Muscle layer of duodenum (tissue), 2 donors: ENCODE measurements around the gene ADGRE3.
"Not testable (repeated sequence)": the region's sequence is repeated elsewhere in the genome, so short reads cannot be mapped to it uniquely, and the experiment has no call there.

Source experiments
- H3K27ac ChIP-seq: one replicate; pipeline ENCODE4 v1.7.0; 2013; ENCODE audit warnings: mild to moderate bottlenecking, low read length
- H3K27me3 ChIP-seq: one replicate; pipeline ENCODE4 v1.7.0; 2013; ENCODE audit warnings: low read depth, mild to moderate bottlenecking, control low read depth, low read length
- H3K36me3 ChIP-seq, 2 donors: one replicate each; pipeline ENCODE4 v1.7.0; 2013; ENCODE audit warnings: low read length in 2 of 2, control low read depth in 1 of 2, mild to moderate bottlenecking in 1 of 2; ENCODE audit not compliant: insufficient read depth in 2 of 2, control insufficient read depth in 1 of 2
- H3K4me1 ChIP-seq, 2 donors: one replicate each; pipeline ENCODE4 v1.7.0; 2013; ENCODE audit warnings: low read length in 2 of 2, mild to moderate bottlenecking in 2 of 2, control low read depth in 1 of 2, moderate library complexity in 1 of 2; ENCODE audit not compliant: insufficient read depth in 2 of 2, control insufficient read depth in 1 of 2
- H3K4me3 ChIP-seq, 2 donors: one replicate each; pipeline ENCODE4 v1.7.0; 2013; ENCODE audit warnings: low read length in 2 of 2, low read depth in 1 of 2, mild to moderate bottlenecking in 1 of 2
- H3K9me3 ChIP-seq, 2 donors: one replicate each; pipeline ENCODE4 v1.7.0; 2013; ENCODE audit warnings: low read length in 2 of 2, control low read depth in 1 of 2, mild to moderate bottlenecking in 1 of 2; ENCODE audit not compliant: control insufficient read depth in 1 of 2
- donor health status: healthy.

ADGRE3 gene

DNA sequence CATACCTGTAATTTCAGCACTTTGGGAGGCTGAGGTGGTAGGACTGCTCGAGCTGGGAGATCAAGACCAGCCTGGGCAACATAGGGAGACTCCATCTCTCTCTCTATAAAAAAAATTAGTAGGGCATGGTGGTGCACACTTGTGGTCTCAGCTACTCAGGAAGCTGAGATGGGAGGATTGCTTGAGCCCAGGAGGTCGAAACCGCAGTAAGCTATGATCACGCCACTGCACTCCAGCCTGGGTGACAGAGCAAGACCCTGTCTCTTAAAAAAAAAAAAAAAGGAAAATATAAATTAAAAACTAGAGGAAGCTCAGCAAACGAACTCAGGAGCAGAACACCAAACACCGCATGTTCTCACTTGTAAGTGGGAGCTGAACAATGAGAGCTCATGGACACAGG is 50.2 kb downstream of the ADGRE3 start:
- H3K4me3 ChIP-seq, H3K4me1 ChIP-seq, H3K27ac ChIP-seq, H3K36me3 ChIP-seq, H3K27me3 ChIP-seq: not testable (repeated sequence)
- peaks cover 5 to 12% of the 10 kb centered on the region in 2 donors for H3K9me3 ChIP-seq

DNA sequence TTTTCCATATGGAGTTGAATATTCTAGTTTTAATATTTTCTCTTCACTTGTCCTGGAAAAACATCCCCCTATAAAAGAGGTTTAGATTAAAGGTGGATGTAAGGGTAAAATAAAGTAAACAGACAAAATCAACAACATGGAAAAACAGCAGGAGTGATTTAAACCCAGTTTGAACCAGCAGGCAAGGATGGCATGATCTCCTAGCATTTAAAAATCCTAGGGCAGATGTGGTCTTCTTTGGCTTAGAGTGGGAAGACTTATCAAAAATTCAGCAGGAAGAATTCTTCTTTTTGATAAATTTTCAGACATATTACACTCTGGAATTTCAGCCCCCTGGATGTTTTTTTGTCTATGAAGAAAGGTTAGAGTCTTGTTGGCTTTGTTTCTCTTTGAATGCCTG is 55.2 kb downstream of the ADGRE3 start:
- no peaks in the 10 kb centered on the region for H3K4me1 ChIP-seq
- H3K36me3 ChIP-seq, result no peaks in the 10 kb centered on the region
- peaks cover 9 to 15% of the 10 kb centered on the region in 2 donors for H3K9me3 ChIP-seq
- H3K4me3 ChIP-seq, result no peak overlapping the region
- H3K27me3 ChIP-seq, result no peaks in the 10 kb centered on the region
- no peak overlapping the region for H3K27ac ChIP-seq

DNA sequence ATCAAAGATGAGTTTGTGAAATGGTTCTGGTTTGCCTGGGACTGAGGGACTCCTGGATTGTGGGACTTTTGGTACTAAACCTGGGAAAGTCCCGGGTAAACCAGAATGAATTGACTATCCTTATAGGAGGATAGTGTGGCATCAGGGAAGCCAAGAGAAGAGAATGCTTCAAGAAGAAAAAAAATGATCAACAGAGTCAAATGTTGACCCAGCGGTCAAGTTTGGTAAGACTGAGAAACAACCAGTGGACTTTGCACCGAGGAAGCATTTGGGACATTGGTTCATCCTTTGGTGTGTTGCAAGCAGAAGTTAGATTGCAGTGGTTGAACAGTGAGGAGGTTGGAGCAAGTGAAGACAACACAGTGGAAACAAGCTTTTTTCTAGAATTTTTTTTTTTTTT is 58.2 kb downstream of the ADGRE3 start:
- no peak overlapping the region for H3K27ac ChIP-seq
- H3K27me3 ChIP-seq, result no peaks in the 10 kb centered on the region
- H3K4me1 ChIP-seq, result no peaks in the 10 kb centered on the region
- H3K36me3 ChIP-seq, result no peaks in the 10 kb centered on the region
- peaks cover 9 to 15% of the 10 kb centered on the region in 2 donors for H3K9me3 ChIP-seq
- no peak overlapping the region for H3K4me3 ChIP-seq

DNA sequence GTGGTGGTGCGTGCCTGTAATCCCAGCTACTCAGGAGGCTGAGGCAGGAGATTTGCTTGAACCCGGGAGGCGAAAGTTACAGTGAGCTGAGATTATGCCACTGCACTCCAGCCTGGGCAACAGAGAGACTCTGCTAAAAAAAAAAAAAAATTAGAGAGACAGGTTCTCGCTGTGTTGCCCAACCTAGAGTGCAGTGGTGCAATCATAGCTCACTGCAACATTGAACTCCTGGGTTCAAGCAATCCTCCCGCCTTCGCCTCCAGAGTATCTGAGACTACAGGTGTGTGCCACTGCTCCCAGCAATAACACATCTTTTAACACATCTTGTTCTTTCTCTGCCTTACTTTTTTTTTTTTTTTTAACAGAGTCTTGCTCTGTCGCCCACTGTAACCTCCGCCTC is 59.0 kb downstream of the ADGRE3 start:
- Histone ChIP-seq H3K9me3 (peaks cover 9 to 15% of the 10 kb centered on the region in 2 donors), H3K27ac (no peak overlapping the region)

DNA sequence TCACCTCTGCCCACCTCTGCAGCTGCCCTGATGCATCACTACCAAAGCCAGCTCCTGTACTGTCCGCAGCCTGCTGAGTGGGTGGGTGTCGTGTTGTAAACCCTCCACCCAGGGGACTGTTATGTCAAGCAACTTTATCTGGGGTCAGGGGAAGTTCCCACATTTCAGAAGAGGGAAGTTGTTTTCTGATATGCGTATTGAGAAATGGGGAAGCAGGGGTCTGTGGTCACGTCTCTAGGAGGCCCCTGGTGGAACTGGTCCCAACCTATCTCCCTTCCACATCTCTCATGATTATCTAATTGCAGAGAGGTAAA is 60.6 kb downstream of the ADGRE3 start:
- Histone ChIP-seq H3K36me3 (no peaks in the 10 kb centered on the region), H3K27me3 (no peaks in the 10 kb centered on the region), H3K27ac (no peak overlapping the region), H3K4me3 (no peak overlapping the region), H3K9me3 (peaks cover 0 to 4% of the 10 kb centered on the region in 2 donors), H3K4me1 (no peaks in the 10 kb centered on the region)

More for the DNA sequence above, 59.0 kb downstream of the ADGRE3 start:
- Histone ChIP-seq H3K27me3 (no peaks in the 10 kb centered on the region), H3K4me3 (no peak overlapping the region), H3K36me3 (no peaks in the 10 kb centered on the region), H3K4me1 (no peaks in the 10 kb centered on the region)

DNA sequence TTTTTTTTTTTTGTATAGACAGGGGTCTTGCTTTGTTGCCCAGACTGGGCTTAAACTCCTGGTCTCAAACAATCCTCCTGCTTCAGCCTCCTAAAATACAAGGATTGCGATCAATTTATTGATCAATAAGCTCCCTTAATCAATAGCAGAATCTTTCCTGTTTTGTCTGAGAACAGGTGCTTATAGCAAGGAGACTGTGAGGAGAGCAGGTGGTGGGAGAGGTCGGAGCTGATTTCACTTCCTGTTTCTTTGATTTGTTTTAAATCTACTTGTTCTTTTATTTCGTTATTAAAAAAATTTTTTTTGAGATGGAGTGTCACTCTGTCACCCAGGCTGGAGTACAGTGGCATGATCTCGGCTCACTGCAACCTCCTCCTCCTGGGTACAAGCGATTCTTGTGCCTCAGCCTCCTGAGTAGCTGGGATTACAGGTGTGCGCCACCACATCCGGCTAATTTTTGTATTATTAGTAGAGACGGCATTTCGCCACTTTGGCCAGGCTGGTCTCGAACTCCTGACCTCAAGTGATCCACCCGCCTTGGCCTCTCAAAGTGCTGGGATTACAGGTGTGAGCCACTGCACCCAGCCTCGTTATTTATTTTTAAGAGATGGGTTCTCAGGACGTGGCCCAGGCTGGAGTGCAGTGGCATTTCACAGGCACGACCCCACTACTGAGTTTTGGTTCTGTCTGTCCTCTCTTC is 61.1 kb downstream of the ADGRE3 start:
- H3K27me3 ChIP-seq, H3K4me3 ChIP-seq, H3K36me3 ChIP-seq, H3K9me3 ChIP-seq, H3K27ac ChIP-seq, H3K4me1 ChIP-seq: not testable (repeated sequence)

DNA sequence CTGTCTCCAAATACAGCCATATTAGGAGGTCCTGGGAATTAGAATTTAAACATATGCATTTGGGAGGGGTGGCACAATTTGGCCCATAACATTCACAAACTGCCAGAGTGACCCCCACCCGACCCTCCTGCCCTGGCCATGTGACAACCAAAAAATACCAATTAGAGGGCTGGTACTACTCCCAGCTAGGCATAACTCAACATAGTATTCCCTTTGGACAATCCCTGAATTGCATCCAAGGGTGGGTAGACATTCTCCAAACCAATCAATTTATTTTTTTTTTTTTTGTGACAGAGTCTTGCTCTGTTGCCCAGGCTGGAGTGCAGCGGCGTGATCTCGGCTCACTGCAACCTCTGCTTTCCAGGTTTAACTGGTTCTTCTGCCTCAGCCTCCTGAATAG is 62.0 kb downstream of the ADGRE3 start:
- Histone ChIP-seq H3K4me3 (no peak overlapping the region), H3K27ac (no peak overlapping the region), H3K36me3 (no peaks in the 10 kb centered on the region), H3K27me3 (no peaks in the 10 kb centered on the region), H3K4me1 (no peaks in the 10 kb centered on the region), H3K9me3 (no peaks in the 10 kb centered on the region)

DNA sequence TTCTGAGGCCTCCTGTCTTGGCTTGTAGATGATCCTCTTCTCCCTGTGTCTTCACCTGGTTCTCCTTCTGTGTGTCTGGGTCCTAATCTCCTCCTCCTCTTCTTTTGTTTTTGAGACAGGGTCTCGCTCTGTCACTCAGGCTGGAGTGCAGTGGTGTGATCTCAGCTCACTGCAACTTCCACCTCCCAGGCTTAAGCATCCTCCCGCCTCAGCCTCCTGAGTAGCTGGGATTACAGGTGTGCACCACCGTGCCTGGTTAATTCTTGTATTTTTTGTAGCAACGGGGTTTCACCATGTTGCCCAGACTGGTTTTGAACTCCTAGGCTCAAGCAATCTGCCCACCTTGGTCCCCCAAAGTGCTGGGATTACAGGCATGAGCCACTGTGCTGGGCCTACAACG is 62.4 kb downstream of the ADGRE3 start:
- H3K27me3 ChIP-seq, H3K4me1 ChIP-seq, H3K4me3 ChIP-seq, H3K36me3 ChIP-seq, H3K27ac ChIP-seq, H3K9me3 ChIP-seq: not testable (repeated sequence)

DNA sequence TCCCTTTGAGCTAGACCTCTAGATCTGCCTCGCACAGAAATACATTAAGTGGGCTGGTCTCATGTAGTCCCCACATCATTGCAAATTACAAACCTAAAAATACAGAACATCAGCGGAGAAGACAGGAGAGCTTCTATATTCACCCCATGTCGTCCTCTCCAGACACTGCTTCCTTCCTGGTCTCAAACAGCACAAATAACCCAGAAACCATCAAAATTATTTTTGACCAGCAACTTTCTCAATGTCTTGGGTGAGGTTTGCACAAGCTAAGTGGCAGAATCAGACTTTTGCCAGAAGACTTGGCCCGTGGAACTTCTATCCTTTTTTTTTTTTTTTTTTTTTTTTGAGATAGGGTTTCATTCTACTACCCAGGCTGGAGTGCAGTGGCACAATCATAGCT is 63.6 kb downstream of the ADGRE3 start:
- Histone ChIP-seq H3K9me3 (no peaks in the 10 kb centered on the region), H3K27ac (no peak overlapping the region)

DNA sequence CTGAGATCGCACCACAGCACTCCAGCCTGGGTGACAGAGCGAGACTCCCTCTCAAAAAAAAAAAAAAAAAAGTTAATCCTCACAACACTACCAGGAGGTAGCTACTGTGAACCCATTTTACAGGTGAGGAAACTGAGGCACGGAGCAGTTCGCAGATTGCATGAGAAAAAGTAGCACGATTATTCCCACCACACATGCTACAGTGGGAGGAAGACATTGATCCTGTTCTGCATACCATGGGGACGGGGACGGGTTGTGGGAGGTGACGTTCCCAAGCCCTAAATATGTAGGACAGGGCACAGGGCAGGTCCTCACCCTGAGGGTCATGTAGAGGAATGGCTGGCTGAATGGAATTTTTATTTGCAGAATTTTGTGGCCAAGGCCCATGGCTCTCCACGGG is 68.0 kb downstream of the ADGRE3 start:
- H3K4me3 ChIP-seq, result no peak overlapping the region
- H3K36me3 ChIP-seq, result no peaks in the 10 kb centered on the region
- no peak overlapping the region for H3K27ac ChIP-seq
- H3K9me3 ChIP-seq, result peaks cover 0 to 9% of the 10 kb centered on the region in 2 donors
- no peaks in the 10 kb centered on the region for H3K27me3 ChIP-seq
- no peaks in the 10 kb centered on the region for H3K4me1 ChIP-seq

More for the DNA sequence above, 63.6 kb downstream of the ADGRE3 start:
- Histone ChIP-seq H3K4me1 (no peaks in the 10 kb centered on the region), H3K27me3 (no peaks in the 10 kb centered on the region), H3K4me3 (no peak overlapping the region), H3K36me3 (no peaks in the 10 kb centered on the region)

DNA sequence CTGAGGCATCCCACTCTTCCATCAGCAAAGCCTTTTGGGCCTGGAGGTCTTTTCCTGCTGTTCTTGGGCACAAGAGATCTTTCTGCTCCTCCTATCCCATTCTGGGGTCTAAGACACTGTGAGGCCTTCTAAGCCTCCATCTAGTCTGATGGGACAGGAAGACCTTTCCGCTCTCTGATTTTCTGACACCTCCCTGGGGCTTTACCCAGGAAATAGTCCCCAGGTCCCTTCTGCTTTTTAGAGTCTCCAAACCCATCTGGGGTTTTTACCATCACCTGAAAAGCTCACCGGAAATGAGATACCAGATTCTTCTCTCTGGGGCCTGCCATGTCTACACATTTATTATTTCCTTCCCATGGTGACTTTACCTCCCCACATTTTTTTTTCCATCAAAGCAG is 70.7 kb downstream of the ADGRE3 start:
- H3K27ac ChIP-seq, result no peak overlapping the region
- no peaks in the 10 kb centered on the region for H3K27me3 ChIP-seq
- H3K4me3 ChIP-seq, result no peak overlapping the region
- H3K9me3 ChIP-seq, result peaks cover 0 to 9% of the 10 kb centered on the region in 2 donors
- no peaks in the 10 kb centered on the region for H3K4me1 ChIP-seq
- H3K36me3 ChIP-seq, result no peaks in the 10 kb centered on the region

DNA sequence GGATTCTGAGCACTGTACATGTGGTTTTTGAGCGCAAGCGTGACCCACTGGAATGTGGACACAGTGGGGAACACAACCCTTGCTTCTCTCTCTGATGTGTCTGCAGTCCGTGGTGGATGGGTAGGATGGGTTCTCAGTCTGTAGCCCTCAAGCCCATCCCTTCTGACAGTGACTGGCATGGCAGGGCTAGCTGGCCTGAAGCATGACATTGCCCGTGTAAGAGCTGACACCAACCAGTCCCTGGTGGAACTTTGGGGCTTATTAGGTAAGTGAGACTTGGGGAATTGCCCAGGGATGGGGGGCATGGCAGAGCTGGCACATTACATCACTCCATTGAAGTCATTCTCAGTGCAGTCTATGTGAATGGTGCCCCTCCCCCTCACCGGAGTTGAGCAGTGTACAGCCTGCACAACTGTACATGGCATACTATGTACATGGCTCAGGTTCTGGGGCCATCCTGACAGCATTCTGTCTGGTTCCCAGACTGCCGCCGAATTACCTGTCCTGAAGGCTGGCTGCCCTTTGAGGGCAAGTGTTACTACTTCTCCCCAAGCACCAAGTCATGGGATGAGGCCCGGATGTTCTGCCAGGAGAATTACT is 75.0 kb downstream of the ADGRE3 start:
- no peaks in the 10 kb centered on the region for H3K36me3 ChIP-seq
- no peaks in the 10 kb centered on the region for H3K4me1 ChIP-seq
- H3K27me3 ChIP-seq, result no peaks in the 10 kb centered on the region
- H3K9me3 ChIP-seq, result peaks cover 0 to 9% of the 10 kb centered on the region in 2 donors
- no peak overlapping the region for H3K27ac ChIP-seq
- H3K4me3 ChIP-seq, result no peak overlapping the region
